B cell (primary cell): ENCODE results near the gene ADGRL2. TPM values are rescaled to one million over a fixed set of nuclear protein-coding genes. Genes with fewer than 3 reads are reported as not detected.

Experiments used
- ATAC-seq: fragments of 200-7000 bp; cut with Tn5 transposase; one replicate; pipeline ENCODE4 v1.10.0; 2021; ENCODE audit warnings: low read depth, mild to moderate bottlenecking, moderate number of reproducible peaks, moderate library complexity
- CTCF ChIA-PET: fragments of 350-600 bp; sonication (Branson Sonifier 250); formaldehyde crosslinking; loops from one replicate; lab custom pipeline; 2021; ENCODE audit warnings: antibody characterized with exemption, inconsistent platforms; lab: Charles Lee
- POLR2A ChIA-PET: fragments of 350-600 bp; sonication (Branson Sonifier 250); formaldehyde crosslinking; loops from one replicate; lab custom pipeline; 2021; ENCODE audit warnings: antibody characterized with exemption; lab: Charles Lee
- DNase-seq: peaks from one replicate; pipeline ENCODE4 v3.0.0; 2013
- H2AFZ ChIP-seq: 2 replicates; pipeline ENCODE4 v1.6.1; 2012; ENCODE audit warnings: mild to moderate bottlenecking, low read depth, low read length; ENCODE audit not compliant: insufficient read depth, poor library complexity, severe bottlenecking
- H3K27ac ChIP-seq, 2 donors: 1 replicate in 1 of 2; 2 replicates in 1 of 2; pipeline ENCODE4 v1.5.1; 2012 to 2013; ENCODE audit warnings: low read length in 2 of 2, mild to moderate bottlenecking in 2 of 2, moderate library complexity in 1 of 2
- H3K27me3 ChIP-seq, 4 experiments: fragments of 200-600 bp in 1 of 4; sonication (generic) in 1 of 4; replicated peaks in 1 of 4; 1 replicate in 2 of 4; 2 replicates in 2 of 4; pipeline versions ENCODE4 v1.6.1 to v1.7.0; 2013 to 2016; ENCODE audit warnings: low read length in 3 of 4, mild to moderate bottlenecking in 2 of 4, mixed read lengths in 1 of 4, moderate library complexity in 1 of 4; ENCODE audit not compliant: insufficient read depth in 4 of 4, control insufficient read depth in 3 of 4; ENCODE audit errors: control extremely low read depth in 1 of 4
- H3K36me3 ChIP-seq, 2 experiments: replicated peaks in 1 of 2; 1 replicate in 1 of 2; 2 replicates in 1 of 2; pipeline versions ENCODE4 v1.6.1 to v1.7.1; 2013; ENCODE audit warnings: low read length in 1 of 2; ENCODE audit not compliant: insufficient read depth in 2 of 2, control insufficient read depth in 1 of 2; ENCODE audit errors: control extremely low read depth in 1 of 2, extremely low read depth in 1 of 2
- H3K4me1 ChIP-seq, 2 donors: fragments of 200-600 bp in 1 of 2; sonication (generic) in 1 of 2; 1 replicate in 1 of 2; 2 replicates in 1 of 2; pipeline versions ENCODE4 v1.5.1 to v1.6.1; 2013 to 2017; ENCODE audit warnings: low read length in 2 of 2; ENCODE audit not compliant: control insufficient read depth in 2 of 2, insufficient read depth in 2 of 2
- H3K4me2 ChIP-seq: replicated peaks from 2 replicates; pipeline ENCODE3; 2012; ENCODE audit warnings: mild to moderate bottlenecking, low read depth, low read length; ENCODE audit not compliant: poor library complexity, severe bottlenecking
- H3K4me3 ChIP-seq, 5 experiments: fragments of 200-600 bp in 1 of 5; sonication (generic) in 1 of 5; 1 replicate in 3 of 5; 2 replicates in 2 of 5; pipeline versions ENCODE4 v1.5.1 to v1.7.0; 2011 to 2016; ENCODE audit warnings: low read length in 4 of 5, mild to moderate bottlenecking in 4 of 5, low read depth in 2 of 5, control low read depth in 1 of 5, moderate library complexity in 1 of 5; ENCODE audit not compliant: insufficient read depth in 1 of 5; ENCODE audit errors: control extremely low read depth in 1 of 5, extremely low read depth in 1 of 5
- H3K79me2 ChIP-seq: fragments of 200-600 bp; sonication (generic); one replicate; pipeline ENCODE4 v1.6.0; 2016; ENCODE audit warnings: low read length; ENCODE audit not compliant: control insufficient read depth, insufficient read depth
- H3K9ac ChIP-seq: fragments of 200-600 bp; sonication (generic); 2 replicates; pipeline ENCODE4 v1.6.1; 2017; ENCODE audit warnings: mild to moderate bottlenecking, low read length, moderate library complexity
- H3K9me3 ChIP-seq, 3 donors: one replicate each; pipeline versions ENCODE4 v1.6.1 to v1.7.1; 2013; ENCODE audit warnings: low read length in 2 of 3; ENCODE audit not compliant: control insufficient read depth in 2 of 3, insufficient read depth in 1 of 3; ENCODE audit errors: control extremely low read depth in 1 of 3
- H4K20me1 ChIP-seq: 2 replicates; pipeline ENCODE4 v1.6.0; 2012; ENCODE audit warnings: mild to moderate bottlenecking, low read length; ENCODE audit not compliant: insufficient read depth, control insufficient read depth, poor library complexity, severe bottlenecking
- H3K27ac Mint-ChIP-seq: one replicate; pipeline ENCODE4 v1.8.0; 2021; ENCODE audit warnings: mixed read lengths
- H3K27me3 Mint-ChIP-seq: one replicate; pipeline ENCODE4 v1.8.0; 2021; ENCODE audit warnings: mixed read lengths
- H3K4me1 Mint-ChIP-seq: one replicate; pipeline ENCODE4 v1.8.0; 2021; ENCODE audit warnings: mixed read lengths
- H3K4me3 Mint-ChIP-seq: one replicate; pipeline ENCODE4 v1.8.0; 2021; ENCODE audit warnings: mixed read lengths
- H3K9me3 Mint-ChIP-seq: one replicate; pipeline ENCODE4 v1.8.0; 2022; ENCODE audit warnings: mixed read lengths; ENCODE audit not compliant: insufficient read depth
- EZH2 ChIP-seq: IDR thresholded peaks from 2 replicates; pipeline ENCODE4 v1.6.1; 2012; ENCODE audit warnings: borderline replicate concordance, low read depth, mild to moderate bottlenecking, moderate library complexity, low read length; ENCODE audit not compliant: insufficient read depth, poor library complexity, severe bottlenecking
- WGBS: methylation state at CpG from one replicate; pipeline ENCODE4 v1.1.5; 2013; ENCODE audit warnings: missing lambda C conversion rate; ENCODE audit not compliant: insufficient coverage; 5-methylcytosine and 5-hydroxymethylcytosine counted together
- intact Hi-C: fragments of 100-400 bp; cut with micrococcal nuclease; formaldehyde crosslinking; loops from one replicate; pipeline ENCODE4 v1.10.0; 2022
- polyA plus RNA-seq: library from polyadenylated mRNA; depleted of rRNA; stranded (reverse); fragments of >200 nt; gene quantifications from 2 replicates; pipeline ENCODE4 v1.2.3, GENCODE V29; 2012
- total RNA-seq, 2 donors: library from RNA; stranded (reverse); fragments of 120-200 nt in 1 of 2; gene quantifications; 1 replicate in 1 of 2; 2 replicates in 1 of 2; pipeline versions ENCODE4 v1.2.3 to v1.2.4, GENCODE V29; 2013 to 2022
- TF ChIP-seq, protein P1 (sequence below): fragments of 200-600 bp; IDR thresholded peaks from one replicate; pipeline ENCODE4 v1.8.0; 2022; ENCODE audit warnings: antibody characterized with exemption, mild to moderate bottlenecking

ADGRL2 gene
- total and polyA plus RNA-seq, 2 donors (not counting 1 experiment from before 2014, with no cell fraction given): not detected

DNA sequence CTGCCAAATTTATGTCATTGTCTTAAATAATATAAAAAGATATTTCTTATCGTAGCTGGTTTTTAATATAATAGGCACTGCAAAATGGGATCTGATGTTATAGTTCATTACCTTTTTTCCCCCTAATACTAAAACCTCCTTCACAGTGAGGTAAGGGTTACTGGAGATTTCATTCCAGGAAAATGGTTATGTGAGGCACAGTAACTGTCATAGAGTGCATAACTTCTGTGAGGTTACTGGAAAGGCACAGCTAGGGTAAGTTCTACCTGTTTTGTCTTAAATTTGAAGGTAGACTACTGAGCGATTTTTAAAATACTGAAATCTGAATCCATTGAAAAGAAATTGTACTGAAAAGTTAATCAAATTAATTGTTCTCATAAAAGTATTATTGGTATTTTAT lies 13.0 kb downstream of the ADGRL2 start:
- CTCF ChIA-PET: interaction anchor here (0.6 kb wide), 1 partner anchor 46 kb away, joined by 3 read pairs; no protein-coding TSS in a partner anchor
- Histone ChIP-seq H2AFZ (no peak overlapping the region), H3K79me2 (no peaks in the 10 kb centered on the region), H3K9ac (no peak overlapping the region), H3K4me3 (no peak overlapping the region), H3K27me3 (peaks cover 0 to 6% (median 0%) of the 10 kb centered on the region in 4 experiments), H3K36me3 (no peaks in the 10 kb centered on the region), H3K4me1 (no peaks in the 10 kb centered on the region), H3K9me3 (no peaks in the 10 kb centered on the region), H3K4me2 (no peak overlapping the region), H4K20me1 (no peaks in the 10 kb centered on the region), H3K27ac (no peak overlapping the region)
- no peaks in the 10 kb centered on the region for H3K27me3 Mint-ChIP-seq
- H3K27ac Mint-ChIP-seq: no peak overlapping the region
- TF ChIP-seq, protein P1, sequence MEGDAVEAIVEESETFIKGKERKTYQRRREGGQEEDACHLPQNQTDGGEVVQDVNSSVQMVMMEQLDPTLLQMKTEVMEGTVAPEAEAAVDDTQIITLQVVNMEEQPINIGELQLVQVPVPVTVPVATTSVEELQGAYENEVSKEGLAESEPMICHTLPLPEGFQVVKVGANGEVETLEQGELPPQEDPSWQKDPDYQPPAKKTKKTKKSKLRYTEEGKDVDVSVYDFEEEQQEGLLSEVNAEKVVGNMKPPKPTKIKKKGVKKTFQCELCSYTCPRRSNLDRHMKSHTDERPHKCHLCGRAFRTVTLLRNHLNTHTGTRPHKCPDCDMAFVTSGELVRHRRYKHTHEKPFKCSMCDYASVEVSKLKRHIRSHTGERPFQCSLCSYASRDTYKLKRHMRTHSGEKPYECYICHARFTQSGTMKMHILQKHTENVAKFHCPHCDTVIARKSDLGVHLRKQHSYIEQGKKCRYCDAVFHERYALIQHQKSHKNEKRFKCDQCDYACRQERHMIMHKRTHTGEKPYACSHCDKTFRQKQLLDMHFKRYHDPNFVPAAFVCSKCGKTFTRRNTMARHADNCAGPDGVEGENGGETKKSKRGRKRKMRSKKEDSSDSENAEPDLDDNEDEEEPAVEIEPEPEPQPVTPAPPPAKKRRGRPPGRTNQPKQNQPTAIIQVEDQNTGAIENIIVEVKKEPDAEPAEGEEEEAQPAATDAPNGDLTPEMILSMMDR: no peak
- TF ChIP-seq EZH2: no peak
- H3K9me3 Mint-ChIP-seq: no peaks in the 10 kb centered on the region
- no CpG with 5 or more reads among the region's 2 CpGs for WGBS
- H3K4me3 Mint-ChIP-seq: no peak overlapping the region
- ATAC-seq (no peak), DNase-seq (no peak)
- no peaks in the 10 kb centered on the region for H3K4me1 Mint-ChIP-seq
- POLR2A ChIA-PET: no interaction called here
- intact Hi-C loops: no loop called here

DNA sequence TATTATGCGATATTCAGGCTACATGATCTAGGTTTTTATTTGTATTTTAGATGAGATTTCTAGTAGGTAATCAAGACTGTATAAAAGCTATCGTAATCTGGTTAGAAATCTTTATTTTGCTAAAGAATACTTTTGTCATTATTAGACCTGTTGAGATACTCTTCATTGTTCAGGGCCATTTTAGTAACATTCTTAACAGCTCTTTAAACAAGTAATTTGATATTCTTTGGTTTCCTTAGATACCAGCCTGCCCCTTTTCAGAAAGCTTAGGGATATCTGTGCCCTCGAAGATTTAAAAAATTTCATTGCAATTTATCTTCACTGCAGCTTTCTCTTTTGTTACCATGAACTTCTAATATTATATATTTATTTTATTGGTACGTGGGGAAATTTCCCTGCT lies 18.9 kb downstream of the ADGRL2 start:
- H3K9me3 Mint-ChIP-seq: no peaks in the 10 kb centered on the region
- no peaks in the 10 kb centered on the region for H3K9me3 ChIP-seq
- ATAC-seq: no peak
- POLR2A ChIA-PET: no interaction called here
- intact Hi-C loops: no loop called here
- no peaks in the 10 kb centered on the region for H3K27me3 Mint-ChIP-seq
- H3K27ac Mint-ChIP-seq: no peak overlapping the region
- no peaks in the 10 kb centered on the region for H3K4me1 Mint-ChIP-seq
- H2AFZ ChIP-seq: no peak overlapping the region
- no peaks in the 10 kb centered on the region for H4K20me1 ChIP-seq
- H3K9ac ChIP-seq: no peak overlapping the region
- no peaks in the 10 kb centered on the region for H3K27me3 ChIP-seq
- no peaks in the 10 kb centered on the region for H3K4me1 ChIP-seq
- DNase-seq: no peak
- H3K4me2 ChIP-seq: no peak overlapping the region
- no peak overlapping the region for H3K4me3 Mint-ChIP-seq
- no peaks in the 10 kb centered on the region for H3K36me3 ChIP-seq
- no peak overlapping the region for H3K4me3 ChIP-seq
- H3K79me2 ChIP-seq: no peaks in the 10 kb centered on the region
- TF ChIP-seq, protein P1: no peak
- no peak for TF ChIP-seq EZH2
- CTCF ChIA-PET: no interaction called here
- WGBS: no CpG with 5 or more reads among the region's 4 CpGs
- no peak overlapping the region for H3K27ac ChIP-seq
